Fibroblast of peridontal ligament (primary cell): Measurements from ENCODE around the gene GALNT9.

Source experiments
- DNase-seq: peaks from one replicate; pipeline ENCODE4 v3.0.0-alpha.2; 2010; ENCODE audit errors: extremely low read depth

Gene GALNT9

GRCh38 chr12:132182206-132182710 is 147.1 kb downstream of the GALNT9 start:
- no peak for DNase-seq

- DNase-seq, result no peak
Measured at GRCh38 chr12:132181570-132182200, 147.7 kb downstream of the GALNT9 start.

- no peak for DNase-seq
Measured at GRCh38 chr12:132180648-132181546, 148.5 kb downstream of the GALNT9 start.

GRCh38 chr12:132179431-132180362 is 149.7 kb downstream of the GALNT9 start:
- DNase-seq, result no peak

GRCh38 chr12:132178801-132179401 is 150.5 kb downstream of the GALNT9 start:
- DNase-seq, result no peak

GRCh38 chr12:132178316-132178715 is 151.1 kb downstream of the GALNT9 start:
- DNase-seq, result no peak

- no peak for DNase-seq
Measured at GRCh38 chr12:132176920-132177551, 152.4 kb downstream of the GALNT9 start.

GRCh38 chr12:132176385-132176919 is 152.9 kb downstream of the GALNT9 start:
- DNase-seq, result no peak

- no peak for DNase-seq
Measured at GRCh38 chr12:132175496-132176384, 153.6 kb downstream of the GALNT9 start.

- DNase-seq, result no peak
Measured at GRCh38 chr12:132174839-132175490, 154.4 kb downstream of the GALNT9 start.

GRCh38 chr12:132174015-132174838 is 155.2 kb downstream of the GALNT9 start:
- no peak for DNase-seq

GRCh38 chr12:132173135-132174014 is 156.0 kb downstream of the GALNT9 start:
- DNase-seq, result no peak

- no peak for DNase-seq
Measured at GRCh38 chr12:132172619-132173018, 156.8 kb downstream of the GALNT9 start.

GRCh38 chr12:132171968-132172521 is 157.3 kb downstream of the GALNT9 start:
- DNase-seq, result no peak

- no peak for DNase-seq
Measured at GRCh38 chr12:132171293-132171967, 158.0 kb downstream of the GALNT9 start.

GRCh38 chr12:132170637-132171292 is 158.6 kb downstream of the GALNT9 start:
- DNase-seq, result no peak
